ENCODE measurements around the gene MED12L.
"Not testable (repeated sequence)": the region's sequence is repeated elsewhere in the genome, so short reads cannot be mapped to it uniquely, and the experiment has no call there.

The MED12L gene

GRCh38 chr3:151234825-151235224 is 149.4 kb downstream of the MED12L start:
- no peaks in the 10 kb centered on the region for H3K9me3 Mint-ChIP-seq (ENCODE audit: low read depth)
- H3K27ac Mint-ChIP-seq = no peak overlapping the region
- H3K4me3 Mint-ChIP-seq = no peak overlapping the region
- peaks cover under 1% of the 10 kb centered on the region for H3K27me3 Mint-ChIP-seq
- H3K36me3 Mint-ChIP-seq = no peaks in the 10 kb centered on the region
- H3K4me1 Mint-ChIP-seq (ENCODE audit: low read depth) = peaks cover 16% of the 10 kb centered on the region

- Mint-ChIP-seq H3K4me3 (no peak overlapping the region), H3K27ac (no peak overlapping the region), H3K27me3 (peaks cover 2% of the 10 kb centered on the region), H3K36me3 (no peaks in the 10 kb centered on the region), H3K9me3 (ENCODE audit: low read depth) (no peaks in the 10 kb centered on the region), H3K4me1 (ENCODE audit: low read depth) (peaks cover 3% of the 10 kb centered on the region)
Measured at GRCh38 chr3:151236316-151236715, 150.9 kb downstream of the MED12L start.

- Mint-ChIP-seq H3K9me3 (ENCODE audit: low read depth) (no peaks in the 10 kb centered on the region), H3K4me3 (no peak overlapping the region), H3K27ac (no peak overlapping the region), H3K36me3 (no peaks in the 10 kb centered on the region), H3K4me1 (ENCODE audit: low read depth) (peaks cover 2% of the 10 kb centered on the region), H3K27me3 (peaks cover 2% of the 10 kb centered on the region)
Measured at GRCh38 chr3:151236736-151237135, 151.3 kb downstream of the MED12L start.

GRCh38 chr3:151242006-151242405 is 156.5 kb downstream of the MED12L start:
- H3K27ac Mint-ChIP-seq; H3K36me3 Mint-ChIP-seq; H3K4me3 Mint-ChIP-seq; H3K9me3 Mint-ChIP-seq (ENCODE audit: low read depth); H3K27me3 Mint-ChIP-seq; H3K4me1 Mint-ChIP-seq (ENCODE audit: low read depth): not testable (repeated sequence)

DNA sequence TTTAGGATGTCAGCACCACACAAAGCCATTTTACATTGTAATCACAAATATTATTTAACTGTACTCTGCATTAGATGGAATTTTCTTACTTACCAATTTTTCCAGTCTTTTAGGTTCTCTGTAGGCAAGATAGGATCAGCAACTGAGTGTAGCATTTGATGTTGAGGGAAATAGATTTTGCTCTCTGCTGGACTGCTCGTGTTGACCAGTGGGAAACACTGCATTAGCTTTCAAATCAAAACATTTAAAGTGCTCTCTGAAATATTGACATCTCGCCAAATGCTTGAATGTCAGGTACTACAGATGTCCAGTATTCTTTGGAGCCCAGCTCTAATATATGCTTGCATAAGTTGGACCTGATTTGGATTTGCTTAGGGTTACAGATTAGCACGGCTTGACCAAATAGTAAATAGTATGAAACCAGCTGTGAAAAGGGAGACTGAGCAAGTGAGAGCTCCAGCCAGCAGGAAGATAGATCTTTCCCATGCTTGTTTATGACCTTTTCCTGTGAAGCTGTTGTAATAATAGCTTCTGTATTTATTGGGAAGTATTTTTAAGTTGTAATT is 163.4 kb downstream of the MED12L start:
- Mint-ChIP-seq H3K4me1 (ENCODE audit: low read depth) (no peaks in the 10 kb centered on the region), H3K36me3 (no peaks in the 10 kb centered on the region), H3K9me3 (ENCODE audit: low read depth) (no peaks in the 10 kb centered on the region), H3K27ac (no peak overlapping the region), H3K27me3 (no peaks in the 10 kb centered on the region), H3K4me3 (no peak overlapping the region)

- Mint-ChIP-seq H3K36me3 (peaks cover 2% of the 10 kb centered on the region), H3K9me3 (ENCODE audit: low read depth) (no peaks in the 10 kb centered on the region), H3K27ac (no peak overlapping the region), H3K4me3 (no peak overlapping the region), H3K27me3 (peaks cover 2% of the 10 kb centered on the region), H3K4me1 (ENCODE audit: low read depth) (no peaks in the 10 kb centered on the region)
Measured at GRCh38 chr3:151256749-151257148, 171.3 kb downstream of the MED12L start.

DNA sequence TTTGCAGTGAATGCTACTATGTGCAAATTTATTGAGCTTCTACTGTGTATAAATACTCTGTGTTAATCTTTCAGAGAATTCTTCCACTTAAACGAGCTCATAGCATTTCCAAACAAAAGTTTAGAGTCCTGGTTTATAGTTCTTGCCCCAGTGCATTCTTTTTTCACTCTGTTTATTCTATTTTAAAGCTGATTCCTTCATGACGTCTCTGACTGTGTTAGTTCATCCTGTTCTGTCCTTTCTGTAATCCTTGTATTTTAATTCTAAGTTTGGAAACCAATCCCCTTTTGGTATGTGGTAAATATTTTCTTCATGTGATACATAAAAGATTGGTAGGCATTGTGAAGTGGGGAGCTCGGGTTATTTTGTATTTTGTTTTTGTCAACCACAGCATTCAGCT is 174.2 kb downstream of the MED12L start:
- Mint-ChIP-seq H3K4me3 (no peak overlapping the region), H3K27ac (no peak overlapping the region), H3K27me3 (peaks cover 2% of the 10 kb centered on the region), H3K36me3 (peaks cover 2% of the 10 kb centered on the region), H3K9me3 (ENCODE audit: low read depth) (no peaks in the 10 kb centered on the region), H3K4me1 (ENCODE audit: low read depth) (no peaks in the 10 kb centered on the region)

GRCh38 chr3:151262871-151263525 is 177.5 kb downstream of the MED12L start:
- no peak overlapping the region for H3K4me3 Mint-ChIP-seq
- peaks cover 2% of the 10 kb centered on the region for H3K27me3 Mint-ChIP-seq

DNA sequence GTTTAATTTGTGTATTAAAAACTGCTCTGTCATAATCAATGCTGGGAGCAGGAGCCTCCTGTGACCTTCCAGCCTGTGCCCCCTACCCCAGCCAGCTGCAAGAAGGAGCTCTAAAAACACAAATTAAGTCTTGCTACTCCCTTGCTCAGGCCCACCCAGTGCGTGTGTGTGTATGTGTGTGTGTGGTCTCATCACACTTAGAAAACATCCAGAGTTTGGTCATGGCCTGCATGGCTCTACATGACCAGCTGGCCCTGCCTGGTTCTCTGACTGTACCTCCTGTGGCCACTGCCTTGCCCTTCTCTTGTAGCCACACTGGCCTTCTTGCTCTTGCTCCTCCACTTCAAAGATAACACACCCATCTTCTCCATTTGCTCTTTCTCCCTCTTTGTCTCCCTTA is 179.1 kb downstream of the MED12L start:
- H3K27ac Mint-ChIP-seq = no peak overlapping the region
- no peak overlapping the region for H3K4me3 Mint-ChIP-seq
- peaks cover 16% of the 10 kb centered on the region for H3K4me1 Mint-ChIP-seq (ENCODE audit: low read depth)
- H3K36me3 Mint-ChIP-seq = peaks cover 2% of the 10 kb centered on the region
- no peaks in the 10 kb centered on the region for H3K9me3 Mint-ChIP-seq (ENCODE audit: low read depth)
- peaks cover 2% of the 10 kb centered on the region for H3K27me3 Mint-ChIP-seq

More at GRCh38 chr3:151262871-151263525, 177.5 kb downstream of the MED12L start:
- Mint-ChIP-seq H3K36me3 (peaks cover 2% of the 10 kb centered on the region), H3K4me1 (ENCODE audit: low read depth) (peaks cover 2% of the 10 kb centered on the region), H3K27ac (no peak overlapping the region), H3K9me3 (ENCODE audit: low read depth) (no peaks in the 10 kb centered on the region)

DNA sequence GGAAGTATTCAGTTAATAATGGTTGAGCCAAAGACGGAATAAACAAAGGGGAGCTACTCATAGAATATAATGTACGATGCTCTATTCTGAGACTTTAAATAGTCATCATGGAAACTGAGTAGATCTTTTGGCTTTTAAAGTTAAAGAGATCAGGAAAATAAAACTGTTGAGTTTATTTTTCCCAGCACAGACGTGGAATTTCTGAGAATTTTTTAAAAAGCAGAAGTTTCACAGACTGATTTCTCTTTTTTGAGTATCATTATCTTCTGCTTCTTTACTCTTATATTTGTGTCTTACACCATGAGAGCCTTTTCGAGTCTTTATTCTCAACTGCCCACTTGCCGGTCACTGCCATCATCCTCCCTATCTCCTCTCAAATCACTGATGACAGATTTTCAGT is 179.7 kb downstream of the MED12L start:
- Mint-ChIP-seq H3K4me1 (ENCODE audit: low read depth) (peaks cover 20% of the 10 kb centered on the region), H3K4me3 (no peak overlapping the region), H3K27me3 (peaks cover 2% of the 10 kb centered on the region), H3K9me3 (ENCODE audit: low read depth) (no peaks in the 10 kb centered on the region), H3K36me3 (peaks cover 2% of the 10 kb centered on the region), H3K27ac (no peak overlapping the region)

DNA sequence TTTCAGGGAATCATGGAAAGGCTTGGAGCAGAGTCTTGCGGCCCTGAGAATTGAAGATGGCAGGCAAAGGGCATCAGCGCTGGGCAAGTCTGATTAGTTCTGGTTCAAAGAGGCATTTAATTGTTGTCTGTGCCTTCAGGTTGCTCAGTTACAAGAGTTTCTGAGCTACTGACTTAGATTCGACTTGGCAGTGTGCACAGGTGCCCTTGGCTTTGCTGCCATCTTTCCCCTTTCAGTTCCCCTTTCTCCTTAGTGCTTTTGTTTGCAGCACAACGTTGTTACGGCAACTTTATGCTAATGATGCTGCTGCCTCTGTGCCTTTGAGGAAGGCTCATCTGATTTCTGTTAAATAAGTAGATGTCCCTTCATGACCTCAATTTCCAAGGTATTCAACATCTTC is 180.4 kb downstream of the MED12L start:
- peaks cover 24% of the 10 kb centered on the region for H3K4me1 Mint-ChIP-seq (ENCODE audit: low read depth)
- peaks cover under 1% of the 10 kb centered on the region for H3K36me3 Mint-ChIP-seq
- no peaks in the 10 kb centered on the region for H3K9me3 Mint-ChIP-seq (ENCODE audit: low read depth)
- no peak overlapping the region for H3K4me3 Mint-ChIP-seq
- no peaks in the 10 kb centered on the region for H3K27me3 Mint-ChIP-seq
- no peak overlapping the region for H3K27ac Mint-ChIP-seq

GRCh38 chr3:151267066-151267465 is 181.6 kb downstream of the MED12L start:
- no peak overlapping the region for H3K27ac Mint-ChIP-seq
- peaks cover 24% of the 10 kb centered on the region for H3K4me1 Mint-ChIP-seq (ENCODE audit: low read depth)
- no peaks in the 10 kb centered on the region for H3K9me3 Mint-ChIP-seq (ENCODE audit: low read depth)
- H3K4me3 Mint-ChIP-seq = no peak overlapping the region
- no peaks in the 10 kb centered on the region for H3K36me3 Mint-ChIP-seq
- no peaks in the 10 kb centered on the region for H3K27me3 Mint-ChIP-seq

- H3K27me3 Mint-ChIP-seq = no peaks in the 10 kb centered on the region
- peak overlapping the region; percentile 85 for H3K27ac Mint-ChIP-seq
- H3K36me3 Mint-ChIP-seq = no peaks in the 10 kb centered on the region
- H3K9me3 Mint-ChIP-seq (ENCODE audit: low read depth) = no peaks in the 10 kb centered on the region
- peaks cover 25% of the 10 kb centered on the region for H3K4me1 Mint-ChIP-seq (ENCODE audit: low read depth)
- H3K4me3 Mint-ChIP-seq = peak overlapping the region; percentile 71
Measured at GRCh38 chr3:151268267-151269235, 183.1 kb downstream of the MED12L start.

GRCh38 chr3:151269631-151270030 is 184.2 kb downstream of the MED12L start:
- peaks cover 29% of the 10 kb centered on the region for H3K4me1 Mint-ChIP-seq (ENCODE audit: low read depth)
- H3K9me3 Mint-ChIP-seq (ENCODE audit: low read depth) = no peaks in the 10 kb centered on the region
- H3K4me3 Mint-ChIP-seq = no peak overlapping the region
- no peak overlapping the region for H3K27ac Mint-ChIP-seq
- H3K27me3 Mint-ChIP-seq = no peaks in the 10 kb centered on the region
- no peaks in the 10 kb centered on the region for H3K36me3 Mint-ChIP-seq

- peak overlapping the region; percentile 13 for H3K27ac Mint-ChIP-seq
- H3K4me1 Mint-ChIP-seq (ENCODE audit: low read depth) = peaks cover 50% of the 10 kb centered on the region
- no peak overlapping the region for H3K4me3 Mint-ChIP-seq
- no peaks in the 10 kb centered on the region for H3K9me3 Mint-ChIP-seq (ENCODE audit: low read depth)
- no peaks in the 10 kb centered on the region for H3K36me3 Mint-ChIP-seq
- no peaks in the 10 kb centered on the region for H3K27me3 Mint-ChIP-seq
Measured at GRCh38 chr3:151275091-151275490, 189.6 kb downstream of the MED12L start.
